Umbilical cord (tissue), 2 donors: Measurements from ENCODE around the gene HIVEP1. TPM values are rescaled to one million over a fixed set of nuclear protein-coding genes. Genes with fewer than 3 reads are reported as not detected.
A peak's percentile ranks its signal among the peaks of the same experiment; 100 is the strongest.

Source experiments
- DNase-seq: peaks from one replicate; pipeline ENCODE4 v3.0.0-alpha.2; 2015; ENCODE audit warnings: low spot score
- total RNA-seq: library from RNA; depleted of rRNA; stranded (reverse); fragments of >200 nt; gene quantifications from one replicate; pipeline ENCODE4 v1.2.3, GENCODE V29; 2014; ENCODE audit warnings: low replicate concordance; ENCODE audit not compliant: insufficient read depth

The HIVEP1 gene
- total RNA-seq, 1 donor from 2014 or later, result 36.4 TPM

DNA sequence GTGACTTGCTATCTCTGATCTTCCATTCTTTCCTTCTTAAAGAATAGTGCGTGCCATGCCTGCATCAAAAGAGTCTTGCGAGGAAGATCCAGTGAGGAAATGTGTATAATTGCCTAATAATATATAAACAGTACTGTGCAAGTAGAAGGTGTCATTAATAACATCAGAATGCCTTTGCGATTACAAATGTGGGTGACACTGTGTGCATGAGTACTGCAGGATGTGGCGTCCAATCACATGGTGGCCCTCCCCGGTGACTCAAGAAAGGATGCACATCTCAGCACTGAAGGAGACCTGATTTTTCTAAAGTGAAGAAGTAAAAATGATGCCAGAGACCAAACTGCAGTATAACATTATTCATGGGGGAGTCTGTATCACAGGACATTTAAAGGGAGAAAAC is 170.6 kb downstream of the HIVEP1 start:
- DNase-seq, result no peak

- no peak for DNase-seq
Measured at GRCh38 chr6:12185081-12185673, 173.1 kb downstream of the HIVEP1 start.

DNA sequence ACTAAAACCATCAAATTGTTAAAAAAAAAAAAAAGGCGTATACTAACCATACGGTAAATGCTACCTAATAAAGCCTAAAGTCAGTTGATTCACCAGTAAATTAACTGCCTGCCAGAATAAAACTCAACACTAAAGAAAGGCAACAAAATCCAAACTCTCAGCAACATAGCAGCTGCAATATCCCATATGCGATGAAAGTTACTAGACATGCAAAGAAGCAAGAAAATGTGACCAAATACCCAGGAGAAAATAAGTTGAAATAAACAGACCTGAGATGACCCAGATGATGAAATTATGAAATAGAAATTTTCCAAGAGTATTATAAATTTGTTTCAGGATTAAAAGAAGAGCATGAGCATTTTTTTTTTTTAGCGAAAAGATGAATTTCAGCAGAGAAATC is 174.4 kb downstream of the HIVEP1 start:
- DNase-seq, result no peak

DNA sequence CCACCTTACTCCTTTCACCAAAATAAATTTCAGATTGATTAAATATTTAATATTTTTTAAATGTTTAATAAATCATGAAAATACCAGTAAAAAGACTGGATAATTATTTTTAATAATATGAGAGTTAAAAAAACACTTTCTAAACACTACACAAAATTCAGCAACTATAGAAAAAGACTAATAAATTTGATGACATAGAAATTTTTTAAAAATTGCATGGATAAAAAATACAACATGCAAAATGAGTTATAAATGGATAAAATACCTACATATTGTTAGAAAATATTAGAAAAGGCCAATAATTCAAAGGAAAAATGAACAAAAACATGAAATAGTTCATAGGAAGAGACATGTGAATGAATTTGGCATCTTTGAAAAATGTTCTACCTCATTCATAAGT is 177.0 kb downstream of the HIVEP1 start:
- DNase-seq, result no peak

GRCh38 chr6:12189661-12190060 is 177.5 kb downstream of the HIVEP1 start:
- no peak for DNase-seq

GRCh38 chr6:12190252-12190651 is 178.1 kb downstream of the HIVEP1 start:
- DNase-seq, result no peak

- no peak for DNase-seq
Measured at GRCh38 chr6:12196326-12196936, 184.3 kb downstream of the HIVEP1 start.

DNA sequence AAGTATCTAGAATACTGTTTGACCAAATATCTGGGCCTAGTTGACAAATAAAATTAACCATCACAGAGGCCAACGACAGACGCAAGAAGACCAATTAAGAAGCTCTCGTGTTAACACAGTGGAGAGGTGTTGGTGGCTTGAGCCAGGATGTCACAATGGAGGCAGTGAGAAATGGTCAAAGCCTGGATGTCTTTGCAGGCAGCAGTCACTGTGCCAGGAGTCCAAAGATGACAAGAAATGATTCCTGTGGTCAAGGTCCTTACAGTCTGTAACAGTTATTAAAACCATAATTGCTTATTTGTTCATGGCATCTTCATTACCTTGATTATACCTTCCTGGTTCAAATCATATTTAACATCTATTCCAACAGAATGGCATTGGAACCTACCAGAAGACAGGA is 186.7 kb downstream of the HIVEP1 start:
- no peak for DNase-seq

DNA sequence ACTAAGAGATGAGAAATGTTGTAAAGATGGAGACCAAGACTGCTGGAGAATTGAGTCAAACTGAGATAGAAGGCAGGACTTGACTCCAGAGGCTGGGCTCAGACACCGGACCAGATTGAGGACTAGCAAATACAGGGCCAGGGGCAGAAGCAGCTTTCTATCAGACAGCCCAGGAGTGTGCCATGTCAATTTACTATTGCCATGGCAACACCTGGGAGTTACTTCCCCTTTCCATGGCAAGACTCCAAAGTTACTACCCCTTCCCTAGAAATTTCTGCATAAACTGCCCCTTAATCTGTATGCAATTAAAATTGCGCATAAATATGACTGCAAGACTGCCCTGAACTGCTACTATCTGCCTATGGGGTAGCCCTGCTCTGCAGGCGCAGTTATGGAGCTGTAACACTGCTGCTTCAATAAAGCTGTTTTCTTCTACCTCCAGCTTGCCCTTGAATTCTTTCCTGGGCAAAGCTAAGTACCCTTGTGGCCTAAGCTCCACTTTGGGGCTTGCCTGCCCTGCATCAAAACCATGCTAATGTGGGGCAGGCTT is 188.0 kb downstream of the HIVEP1 start:
- DNase-seq, result no peak

- no peak for DNase-seq
Measured at GRCh38 chr6:12200761-12201160, 188.6 kb downstream of the HIVEP1 start.

- peak; percentile 72 for DNase-seq
Measured at GRCh38 chr6:12203001-12203400, 190.9 kb downstream of the HIVEP1 start.

DNA sequence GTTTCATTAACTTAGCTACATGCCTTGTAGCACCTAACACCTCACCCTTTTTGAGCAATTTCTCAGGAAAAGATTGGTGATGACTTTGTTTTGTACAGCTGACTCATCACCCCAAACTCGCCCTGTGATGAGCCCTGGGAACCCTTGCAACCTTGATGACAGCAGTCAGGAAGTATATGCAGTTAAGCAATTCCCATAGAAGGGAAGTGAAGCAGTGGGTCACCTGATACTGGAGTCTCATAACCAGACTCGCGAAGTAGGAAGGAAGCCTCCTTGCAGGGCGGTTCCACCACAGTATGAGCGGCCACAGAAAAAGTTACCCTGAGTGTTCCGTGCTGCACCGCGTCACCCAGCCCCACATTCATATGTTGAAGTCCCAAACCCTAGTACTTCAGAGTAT is 196.1 kb downstream of the HIVEP1 start:
- DNase-seq, result no peak

DNA sequence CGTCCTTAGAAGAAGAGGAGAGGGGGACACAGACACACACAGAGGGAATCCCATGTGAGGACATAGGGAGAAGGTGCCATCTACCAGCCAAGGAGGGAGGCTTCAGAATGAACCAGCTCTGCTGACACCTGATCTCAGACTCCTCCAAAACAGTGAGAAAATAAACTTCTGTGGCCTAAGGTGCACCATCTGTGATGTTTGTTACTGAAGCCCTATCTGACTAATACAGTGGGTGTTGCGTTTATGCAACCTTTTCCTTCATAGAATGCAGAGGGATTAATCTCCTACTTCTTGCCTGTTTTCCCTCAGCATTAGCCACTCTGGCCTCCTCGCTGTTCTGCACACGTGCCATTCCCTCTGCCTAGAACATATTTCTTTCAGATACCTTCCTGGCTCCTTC is 196.6 kb downstream of the HIVEP1 start:
- DNase-seq, result no peak

Other genes with a start within 250 kb of the HIVEP1 start
- gene ADTRP, start 233.5 kb upstream of the HIVEP1 start, total RNA-seq, result 2.2 TPM